SU-DHL-6 (cell line): ENCODE data around the gene RUBCNL.

Experiments used
- H2AFZ ChIP-seq: fragments of 200-600 bp; sonication (generic); 2 replicates; pipeline ENCODE4 v1.6.1; 2014; ENCODE audit warnings: low read depth, mild to moderate bottlenecking, moderate library complexity, mixed read lengths, antibody characterized with exemption, low read length; ENCODE audit not compliant: severe bottlenecking
- H3F3A ChIP-seq: fragments of 200-600 bp; shearing (Covaris generic); 2 replicates; pipeline ENCODE4 v1.6.0; 2016; ENCODE audit warnings: antibody characterized with exemption, mild to moderate bottlenecking; ENCODE audit not compliant: insufficient read depth
- H3K27ac ChIP-seq: fragments of 200-600 bp; sonication (generic); 2 replicates; pipeline ENCODE4 v1.5.1; 2016; ENCODE audit warnings: low read depth, mild to moderate bottlenecking, low read length, moderate library complexity, mixed read lengths
- H3K27me3 ChIP-seq: fragments of 200-600 bp; sonication (generic), shearing (Covaris generic); 2 replicates; pipeline ENCODE4 v1.6.0; 2014; ENCODE audit warnings: mild to moderate bottlenecking, low read length
- H3K36me3 ChIP-seq: fragments of 200-600 bp; sonication (generic); 2 replicates; pipeline ENCODE4 v1.6.1; 2014; ENCODE audit warnings: mild to moderate bottlenecking, low read length, mixed read lengths
- H3K4me2 ChIP-seq: fragments of 300-600, 200-600 bp; shearing (Covaris generic), sonication (generic); 2 replicates; pipeline ENCODE4 v1.6.0; 2014; ENCODE audit warnings: low read length, low read depth, mild to moderate bottlenecking; ENCODE audit not compliant: poor library complexity, severe bottlenecking
- H3K4me3 ChIP-seq: fragments of 200-600 bp; sonication (generic); 2 replicates; pipeline ENCODE4 v1.5.1; 2014; ENCODE audit warnings: antibody characterized with exemption, low read length, mild to moderate bottlenecking, mixed read lengths; ENCODE audit not compliant: insufficient read depth, poor library complexity, severe bottlenecking
- H3K79me2 ChIP-seq: fragments of 200-600 bp; sonication (generic); 2 replicates; pipeline ENCODE4 v1.6.1; 2014; ENCODE audit warnings: mild to moderate bottlenecking, low read length, moderate library complexity; ENCODE audit not compliant: insufficient read depth
- H3K9ac ChIP-seq: fragments of 200-600 bp; sonication (generic); 2 replicates; pipeline ENCODE4 v1.7.0; 2014; ENCODE audit warnings: mild to moderate bottlenecking, low read length
- H3K9me2 ChIP-seq: fragments of 200-600 bp; sonication (generic); replicated peaks from 2 replicates; pipeline ENCODE4 v1.6.1; 2014; ENCODE audit warnings: low read length; ENCODE audit not compliant: insufficient read depth
- H3K9me3 ChIP-seq: fragments of 200-600 bp; sonication (generic); 2 replicates; pipeline ENCODE4 v1.6.1; 2014; ENCODE audit warnings: low read length, mixed read lengths; ENCODE audit not compliant: insufficient read depth
- H4K20me1 ChIP-seq: fragments of 200-600 bp; sonication (generic); 2 replicates; pipeline ENCODE4 v1.6.1; 2014; ENCODE audit warnings: low read depth, mild to moderate bottlenecking, antibody characterized with exemption, low read length, moderate library complexity, mixed read lengths
- EZH2phosphoT487 ChIP-seq: fragments of 200-600 bp; sonication (generic), shearing (Covaris generic); conservative IDR thresholded peaks from 2 replicates; pipeline ENCODE4 v1.6.1; 2018; ENCODE audit warnings: mild to moderate bottlenecking, antibody characterized with exemption, low read length, moderate library complexity, mixed read lengths
- TF ChIP-seq, protein P1 (sequence below): fragments of 200-600 bp; sonication (generic); IDR thresholded peaks from one replicate; pipeline ENCODE4 v1.5.1; 2017; ENCODE audit warnings: antibody characterized with exemption, mild to moderate bottlenecking, low read length, moderate library complexity; ENCODE audit not compliant: insufficient read depth, poor library complexity, severe bottlenecking

Gene RUBCNL

DNA sequence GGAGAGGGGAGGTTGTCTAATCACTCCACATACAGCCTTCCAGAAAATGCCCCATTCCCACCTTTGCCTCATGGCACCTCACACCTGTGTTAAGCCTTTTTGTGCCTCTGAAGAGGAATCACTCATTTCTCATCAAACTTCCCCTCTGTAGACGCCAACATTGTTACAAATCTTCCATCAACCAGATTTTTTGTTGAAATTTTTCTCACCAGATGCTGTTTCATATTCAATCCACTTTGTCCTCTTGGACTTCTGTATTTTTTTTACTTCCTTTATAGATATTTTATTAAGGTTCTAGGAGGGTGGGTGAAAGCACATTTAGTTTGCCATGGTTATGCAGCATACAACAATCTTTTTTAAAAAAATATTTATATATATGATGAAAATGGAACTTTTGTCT lies 74.0 kb downstream of the RUBCNL start:
- Histone ChIP-seq H3K4me2 (no peak overlapping the region), H3K9me2 (no peaks in the 10 kb centered on the region), H2AFZ (no peak overlapping the region), H3K9me3 (no peaks in the 10 kb centered on the region), H3K9ac (no peak overlapping the region), H4K20me1 (no peaks in the 10 kb centered on the region), H3K27me3 (no peaks in the 10 kb centered on the region), H3K27ac (no peak overlapping the region), H3F3A (no peaks in the 10 kb centered on the region), H3K36me3 (no peaks in the 10 kb centered on the region), H3K79me2 (no peaks in the 10 kb centered on the region), H3K4me3 (no peak overlapping the region)
- TF ChIP-seq, protein P1, sequence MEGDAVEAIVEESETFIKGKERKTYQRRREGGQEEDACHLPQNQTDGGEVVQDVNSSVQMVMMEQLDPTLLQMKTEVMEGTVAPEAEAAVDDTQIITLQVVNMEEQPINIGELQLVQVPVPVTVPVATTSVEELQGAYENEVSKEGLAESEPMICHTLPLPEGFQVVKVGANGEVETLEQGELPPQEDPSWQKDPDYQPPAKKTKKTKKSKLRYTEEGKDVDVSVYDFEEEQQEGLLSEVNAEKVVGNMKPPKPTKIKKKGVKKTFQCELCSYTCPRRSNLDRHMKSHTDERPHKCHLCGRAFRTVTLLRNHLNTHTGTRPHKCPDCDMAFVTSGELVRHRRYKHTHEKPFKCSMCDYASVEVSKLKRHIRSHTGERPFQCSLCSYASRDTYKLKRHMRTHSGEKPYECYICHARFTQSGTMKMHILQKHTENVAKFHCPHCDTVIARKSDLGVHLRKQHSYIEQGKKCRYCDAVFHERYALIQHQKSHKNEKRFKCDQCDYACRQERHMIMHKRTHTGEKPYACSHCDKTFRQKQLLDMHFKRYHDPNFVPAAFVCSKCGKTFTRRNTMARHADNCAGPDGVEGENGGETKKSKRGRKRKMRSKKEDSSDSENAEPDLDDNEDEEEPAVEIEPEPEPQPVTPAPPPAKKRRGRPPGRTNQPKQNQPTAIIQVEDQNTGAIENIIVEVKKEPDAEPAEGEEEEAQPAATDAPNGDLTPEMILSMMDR: no peak
- TF ChIP-seq EZH2phosphoT487: no peak

DNA sequence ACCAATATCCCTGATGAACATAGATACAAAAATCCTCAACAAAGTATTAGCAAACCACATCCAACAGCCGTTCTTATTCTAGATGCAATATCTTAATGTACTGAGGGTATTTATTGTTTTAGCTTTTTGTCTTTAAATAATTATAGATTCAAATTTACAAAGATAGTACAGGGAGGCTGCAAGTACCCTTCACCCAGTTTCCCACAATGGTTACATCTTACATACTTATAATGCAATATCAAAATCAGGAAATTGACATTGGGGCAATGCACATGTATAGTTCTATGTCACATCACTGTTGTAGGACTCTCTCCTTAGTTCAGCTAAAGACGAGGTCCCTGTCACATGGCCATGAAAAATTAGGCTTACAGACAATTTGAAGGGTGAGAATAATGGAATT lies 75.8 kb downstream of the RUBCNL start:
- no peaks in the 10 kb centered on the region for H3K36me3 ChIP-seq
- no peak for TF ChIP-seq EZH2phosphoT487
- TF ChIP-seq, protein P1: no peak
- no peaks in the 10 kb centered on the region for H3K27me3 ChIP-seq
- H3K9me3 ChIP-seq: no peaks in the 10 kb centered on the region
- H2AFZ ChIP-seq: no peak overlapping the region
- H3F3A ChIP-seq: no peaks in the 10 kb centered on the region
- no peak overlapping the region for H3K9ac ChIP-seq
- no peak overlapping the region for H3K4me3 ChIP-seq
- H3K4me2 ChIP-seq: no peak overlapping the region
- no peaks in the 10 kb centered on the region for H4K20me1 ChIP-seq
- H3K27ac ChIP-seq: no peak overlapping the region
- H3K9me2 ChIP-seq: no peaks in the 10 kb centered on the region
- H3K79me2 ChIP-seq: no peaks in the 10 kb centered on the region

DNA sequence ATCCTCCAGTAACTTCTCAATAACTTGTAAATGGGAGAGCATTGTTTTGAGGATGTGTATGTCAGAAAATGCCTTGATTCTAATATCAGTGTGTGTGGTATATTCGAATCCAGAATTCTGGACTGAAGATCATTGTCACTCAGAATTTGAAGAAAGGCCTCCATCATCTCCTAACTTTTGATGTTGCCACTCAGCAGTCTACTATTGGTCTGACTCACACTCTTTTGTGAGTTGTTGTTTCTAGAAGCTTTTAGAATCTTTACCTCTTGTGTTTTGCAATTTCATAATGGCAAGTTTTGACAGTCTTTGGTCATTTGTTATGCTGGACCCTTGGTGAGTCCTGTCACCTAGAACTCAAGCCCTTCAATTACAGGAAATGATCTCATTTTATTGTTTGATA lies 77.0 kb downstream of the RUBCNL start:
- TF ChIP-seq, protein P1: no peak
- no peak for TF ChIP-seq EZH2phosphoT487
- H3K9me3 ChIP-seq: no peaks in the 10 kb centered on the region
- H3K27me3 ChIP-seq: no peaks in the 10 kb centered on the region
- no peak overlapping the region for H3K27ac ChIP-seq
- H2AFZ ChIP-seq: no peak overlapping the region
- no peak overlapping the region for H3K4me2 ChIP-seq
- no peaks in the 10 kb centered on the region for H3K79me2 ChIP-seq
- no peak overlapping the region for H3K4me3 ChIP-seq
- H3K9ac ChIP-seq: no peak overlapping the region
- H3F3A ChIP-seq: no peaks in the 10 kb centered on the region
- H3K36me3 ChIP-seq: no peaks in the 10 kb centered on the region
- no peaks in the 10 kb centered on the region for H4K20me1 ChIP-seq
- H3K9me2 ChIP-seq: no peaks in the 10 kb centered on the region
